ENCODE data around the gene CRIP2. TPM values are rescaled to one million over a fixed set of nuclear protein-coding genes. Genes with fewer than 3 reads are reported as not detected.

The CRIP2 gene
- total RNA-seq, 1 experiment from 2014 or later = 209 TPM

DNA sequence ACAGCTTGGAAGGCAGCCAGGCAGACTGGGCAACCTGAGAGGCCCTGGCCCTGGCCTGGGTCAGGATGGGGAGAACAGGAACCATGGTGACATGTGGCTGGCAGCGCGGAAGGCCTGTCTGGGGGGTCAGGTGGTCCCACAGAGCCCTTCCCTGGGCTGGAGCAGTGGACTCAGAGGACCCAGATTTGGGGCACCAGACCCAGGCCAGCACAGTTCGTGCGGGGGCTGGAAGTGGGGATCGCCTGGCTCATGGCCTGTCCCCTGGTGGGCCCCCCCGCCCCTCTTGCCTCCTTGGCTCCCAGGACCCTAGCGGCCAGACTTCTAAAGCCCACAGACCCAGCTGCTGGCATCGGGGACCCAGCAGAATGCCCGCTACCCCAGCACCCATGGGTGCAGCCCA is 33.6 kb upstream of the CRIP2 start:
- no peak for DNase-seq (ENCODE audit: low spot score)
- in situ Hi-C loops (cut with HindIII; ENCODE audit: low sequenced_read_pairs) = no loop called here

GRCh38 chr14:105442125-105442524 is 32.5 kb upstream of the CRIP2 start:
- in situ Hi-C loops (cut with HindIII; ENCODE audit: low sequenced_read_pairs) = no loop called here
- DNase-seq (ENCODE audit: low spot score) = no peak

DNA sequence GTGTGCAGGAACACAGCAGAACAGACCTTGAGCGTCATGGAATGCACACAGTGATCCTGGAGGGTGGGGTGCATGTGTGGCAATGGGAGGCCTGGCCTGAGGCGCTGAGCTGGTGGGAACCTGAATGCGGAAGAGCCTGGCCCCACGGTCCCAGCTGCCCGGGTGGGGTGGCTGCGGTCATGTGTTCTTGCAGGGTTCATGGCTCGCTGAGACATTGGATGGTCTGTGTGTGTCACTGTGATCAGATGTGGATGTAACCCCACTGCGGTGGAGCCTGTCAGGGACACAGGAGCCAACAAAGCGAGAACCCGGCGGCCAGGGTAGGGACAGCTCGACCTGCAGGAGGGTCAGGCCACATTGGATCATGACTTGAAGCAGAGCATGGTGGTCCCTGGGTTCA is 31.8 kb upstream of the CRIP2 start:
- in situ Hi-C loops (cut with HindIII; ENCODE audit: low sequenced_read_pairs) = no loop called here
- DNase-seq (ENCODE audit: low spot score) = no peak

GRCh38 chr14:105444859-105445258 is 29.8 kb upstream of the CRIP2 start:
- no peak for DNase-seq (ENCODE audit: low spot score)
- in situ Hi-C loops (cut with HindIII; ENCODE audit: low sequenced_read_pairs) = no loop called here

- DNase-seq (ENCODE audit: low spot score) = no peak
- in situ Hi-C loops (cut with HindIII; ENCODE audit: low sequenced_read_pairs) = no loop called here
Measured at GRCh38 chr14:105445290-105445689, 29.3 kb upstream of the CRIP2 start.

- DNase-seq (ENCODE audit: low spot score) = no peak
- in situ Hi-C loops (cut with HindIII; ENCODE audit: low sequenced_read_pairs) = no loop called here
Measured at GRCh38 chr14:105445901-105446845, 28.4 kb upstream of the CRIP2 start.

- DNase-seq (ENCODE audit: low spot score) = no peak
- in situ Hi-C loops (cut with HindIII; ENCODE audit: low sequenced_read_pairs) = no loop called here
Measured at GRCh38 chr14:105446971-105447370, 27.6 kb upstream of the CRIP2 start.

DNA sequence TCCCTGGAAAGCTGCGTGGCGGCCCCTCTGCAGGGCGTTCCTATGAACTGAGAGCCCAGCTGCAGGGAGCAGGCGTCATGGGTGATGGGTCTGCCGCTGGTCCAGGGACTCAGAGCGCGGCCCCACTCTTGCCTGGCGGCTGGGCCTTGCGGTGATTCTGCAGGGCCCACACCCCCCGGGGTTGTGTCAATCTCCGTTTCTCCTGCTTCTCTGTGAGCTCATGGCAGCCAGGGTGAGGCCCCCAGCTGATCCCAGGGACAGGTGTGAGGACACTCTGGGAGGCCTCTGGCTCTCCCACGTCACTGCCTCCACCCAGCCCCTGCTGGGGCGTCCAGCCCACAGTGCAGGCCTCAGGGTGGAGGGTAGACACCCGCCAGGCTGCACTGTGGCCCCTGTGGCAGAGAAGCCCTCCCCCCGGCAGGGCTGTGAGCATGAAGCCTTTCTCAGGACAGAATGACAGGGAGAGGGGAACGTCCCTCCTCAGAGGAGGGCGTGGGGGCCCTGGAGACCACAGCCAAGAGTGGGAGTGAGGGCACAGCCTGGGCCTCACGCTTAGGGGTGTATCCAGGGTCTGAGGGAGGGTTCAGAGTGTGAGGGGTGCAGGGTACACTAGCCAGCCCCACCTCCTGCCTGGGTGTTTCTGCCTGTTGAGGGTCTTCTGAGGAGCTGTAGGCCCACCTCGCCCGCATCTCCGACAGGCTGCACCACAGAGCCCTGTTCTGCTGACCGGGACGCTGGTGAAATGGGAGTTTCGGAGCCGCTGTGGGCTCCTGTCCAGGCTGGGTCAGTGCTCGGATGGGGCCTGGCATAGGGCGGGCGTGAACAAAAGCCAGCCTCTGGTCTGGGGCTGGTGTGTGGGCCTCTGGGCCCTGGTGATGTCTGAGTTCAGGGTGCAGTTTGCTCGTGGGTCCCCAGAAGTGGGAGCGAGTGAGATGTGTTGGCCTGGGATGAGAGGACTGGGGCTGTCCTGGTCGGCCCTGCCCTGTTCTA is 26.7 kb upstream of the CRIP2 start:
- in situ Hi-C loops (cut with HindIII; ENCODE audit: low sequenced_read_pairs) = no loop called here

GRCh38 chr14:105448706-105449111 is 25.9 kb upstream of the CRIP2 start:
- DNase-seq (ENCODE audit: low spot score) = peak; percentile 66
- in situ Hi-C loops (cut with HindIII; ENCODE audit: low sequenced_read_pairs) = no loop called here

More for the DNA sequence above, 26.7 kb upstream of the CRIP2 start:
- DNase-seq (ENCODE audit: low spot score) = no peak

DNA sequence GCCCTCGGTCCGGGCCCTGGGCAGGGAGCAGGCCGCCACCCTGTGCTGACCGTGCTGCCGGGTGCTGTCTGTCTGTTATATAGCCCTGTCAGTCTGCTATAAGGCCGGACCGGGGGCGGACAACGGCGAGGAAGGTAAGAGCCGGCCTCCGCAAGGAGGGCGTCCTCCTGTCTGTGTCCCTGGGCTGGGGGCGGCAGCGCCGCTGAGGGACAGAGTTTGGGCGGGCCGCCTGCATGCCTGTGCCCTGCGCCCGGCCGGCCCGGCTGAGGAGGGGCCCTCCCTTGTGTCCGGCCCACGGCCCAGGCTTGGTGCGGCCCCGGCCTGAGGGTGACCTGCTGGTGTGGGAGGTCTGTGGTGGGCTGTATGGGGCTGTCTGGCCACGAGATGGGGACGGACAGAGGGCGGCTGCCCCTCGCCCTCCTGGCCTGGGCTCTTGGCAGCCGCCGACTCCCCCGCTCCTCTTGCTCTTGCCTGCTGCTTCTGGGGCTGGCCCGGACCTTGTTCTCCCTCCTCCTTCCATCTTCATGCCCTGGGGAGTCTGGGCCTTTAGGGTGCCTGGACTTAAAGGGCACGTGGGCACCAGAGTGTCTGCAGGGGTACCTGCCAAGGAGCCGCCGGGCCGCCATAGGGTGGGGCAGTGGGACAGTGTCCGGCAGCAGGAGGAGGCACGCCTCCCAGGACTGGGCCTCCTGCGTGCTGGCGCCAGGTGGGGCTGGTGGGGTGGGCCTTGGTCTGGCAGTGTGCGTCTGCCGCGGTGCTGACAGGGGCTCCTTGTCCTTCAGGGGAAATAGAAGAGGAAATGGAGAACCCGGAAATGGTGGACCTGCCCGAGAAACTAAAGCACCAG is 25.1 kb upstream of the CRIP2 start:
- in situ Hi-C loops (cut with HindIII; ENCODE audit: low sequenced_read_pairs) = no loop called here
- no peak for DNase-seq (ENCODE audit: low spot score)

DNA sequence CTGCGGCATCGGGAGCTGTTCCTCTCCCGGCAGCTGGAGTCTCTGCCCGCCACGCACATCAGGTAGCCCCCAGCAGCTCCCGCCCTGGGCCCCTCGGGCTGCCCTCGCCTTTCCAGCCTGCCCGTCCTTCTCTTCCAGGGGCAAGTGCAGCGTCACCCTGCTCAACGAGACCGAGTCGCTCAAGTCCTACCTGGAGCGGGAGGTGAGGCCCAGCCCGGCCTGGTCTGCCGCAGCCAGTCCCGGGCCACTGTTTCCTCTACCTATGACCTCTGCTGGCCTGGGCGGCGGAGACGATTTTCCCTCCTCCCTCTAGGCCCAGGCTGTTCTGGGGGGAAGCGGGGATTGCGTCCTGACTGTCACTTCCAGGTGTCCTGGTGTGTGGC is 24.5 kb upstream of the CRIP2 start:
- in situ Hi-C loops (cut with HindIII; ENCODE audit: low sequenced_read_pairs) = no loop called here

DNA sequence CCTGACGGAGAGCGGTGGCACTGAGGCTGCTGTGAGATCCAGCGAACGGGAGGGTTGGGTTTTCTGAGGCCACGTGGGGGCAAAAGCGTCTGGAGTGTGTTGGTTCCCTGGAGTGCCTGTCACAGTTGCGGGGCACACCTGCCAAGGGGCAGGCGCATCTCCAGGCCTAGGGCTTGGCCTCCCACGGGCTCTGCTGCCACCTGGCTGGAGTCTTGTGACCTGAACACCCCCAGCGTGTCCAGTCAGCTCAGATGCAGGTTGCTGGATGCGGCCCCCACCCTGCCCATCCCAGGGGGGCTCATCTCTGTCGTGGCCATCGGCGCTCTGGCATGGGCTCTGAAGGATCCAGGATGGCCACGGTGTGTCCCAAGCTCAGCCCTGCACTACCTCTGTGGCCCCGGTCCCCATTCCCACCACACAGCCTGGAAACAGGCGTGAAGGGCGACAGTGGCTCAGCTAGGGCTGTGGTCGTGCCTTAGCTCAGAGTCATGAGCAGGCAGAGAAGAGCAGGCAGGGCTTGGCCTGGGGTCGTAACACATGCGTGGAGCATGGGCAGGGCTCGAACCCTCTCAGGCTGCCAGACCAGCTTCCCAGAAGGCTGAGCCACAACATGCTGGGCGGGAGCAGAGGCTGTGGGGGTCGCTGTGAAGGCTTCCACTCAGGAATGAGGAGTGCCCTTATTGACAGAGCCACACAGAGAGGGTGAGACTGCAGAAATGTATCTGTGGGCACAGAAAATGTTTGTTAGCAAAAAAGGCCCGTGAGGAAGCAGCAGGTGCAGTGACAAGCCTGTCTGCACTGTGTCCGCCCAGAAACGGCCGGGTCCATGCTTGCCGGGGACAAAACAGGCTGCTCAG is 23.5 kb upstream of the CRIP2 start:
- in situ Hi-C loops (cut with HindIII; ENCODE audit: low sequenced_read_pairs) = no loop called here
- DNase-seq (ENCODE audit: low spot score) = no peak

More for the DNA sequence above, 24.5 kb upstream of the CRIP2 start:
- no peak for DNase-seq (ENCODE audit: low spot score)

GRCh38 chr14:105452963-105453362 is 21.7 kb upstream of the CRIP2 start:
- DNase-seq (ENCODE audit: low spot score) = no peak
- in situ Hi-C loops (cut with HindIII; ENCODE audit: low sequenced_read_pairs) = no loop called here

- no peak for DNase-seq (ENCODE audit: low spot score)
- in situ Hi-C loops (cut with HindIII; ENCODE audit: low sequenced_read_pairs) = no loop called here
Measured at GRCh38 chr14:105453847-105454246, 20.8 kb upstream of the CRIP2 start.

DNA sequence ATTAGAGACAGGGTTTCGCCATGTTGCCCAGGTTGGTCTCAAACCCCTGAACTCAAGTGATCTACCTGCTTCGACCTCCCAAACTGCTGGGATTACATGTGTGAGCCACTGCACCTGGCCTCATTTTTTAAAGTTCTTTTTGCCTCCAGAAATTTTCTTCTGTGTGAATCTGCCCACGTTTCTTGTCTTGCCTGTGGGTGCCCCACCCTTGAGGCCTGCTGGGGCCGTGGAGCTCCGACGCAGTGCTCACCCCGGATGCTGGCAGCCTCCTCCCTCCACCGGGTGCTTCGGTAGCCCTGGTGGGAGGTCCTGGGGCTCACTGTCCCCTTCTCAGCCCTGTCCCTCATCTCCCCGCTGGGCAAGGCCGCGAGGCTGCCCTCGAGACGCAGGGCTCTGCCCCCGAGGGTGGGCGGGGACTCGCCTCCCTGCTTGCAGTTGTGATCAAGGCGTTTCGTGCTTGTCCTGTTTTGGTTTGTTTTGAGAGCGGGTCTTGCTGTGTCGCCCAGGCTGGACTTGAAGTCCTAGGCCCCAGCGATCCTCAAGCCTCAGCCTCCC is 19.5 kb upstream of the CRIP2 start:
- DNase-seq (ENCODE audit: low spot score) = no peak
- in situ Hi-C loops (cut with HindIII; ENCODE audit: low sequenced_read_pairs) = no loop called here

GRCh38 chr14:105455766-105456660 is 18.6 kb upstream of the CRIP2 start:
- DNase-seq (ENCODE audit: low spot score) = no peak
- in situ Hi-C loops (cut with HindIII; ENCODE audit: low sequenced_read_pairs) = no loop called here

Measured in G401 (cell line).